GM12892 (cell line): ENCODE measurements around the gene USP36.

Experiments
- POLR2A ChIP-seq: IDR thresholded peaks from 2 replicates; pipeline ENCODE4 v1.6.1; 2011; ENCODE audit warnings: low read depth, low read length, control low read depth
- POLR2AphosphoS5 ChIP-seq: IDR thresholded peaks from 2 replicates; pipeline ENCODE4 v1.6.1; 2011; ENCODE audit warnings: low read depth, low read length, control low read depth
- TAF1 ChIP-seq: IDR thresholded peaks from 2 replicates; pipeline ENCODE4 v1.6.1; 2011; ENCODE audit warnings: low read depth, mild to moderate bottlenecking, control low read depth, low read length, borderline replicate concordance

DNA sequence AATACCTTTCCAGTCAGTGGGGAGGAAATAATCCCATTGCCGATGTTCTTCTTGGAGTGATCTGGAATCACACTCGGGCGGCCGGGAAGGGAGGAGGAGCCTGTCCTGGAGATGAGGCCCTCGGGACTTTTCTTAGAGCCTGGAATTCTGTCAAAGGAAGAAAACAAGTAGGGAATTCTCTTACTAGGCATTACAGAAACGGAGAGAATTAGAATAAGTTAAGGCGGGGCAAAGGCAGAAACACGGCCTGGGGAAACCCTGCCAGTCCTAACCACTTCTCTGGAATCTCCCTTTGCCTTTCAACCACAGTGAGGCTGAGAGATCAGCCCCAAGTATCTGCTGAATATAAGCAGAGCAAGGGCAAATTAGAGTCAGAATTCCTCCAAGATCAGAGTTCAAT, 27.8 kb downstream of the USP36 start:
- TF ChIP-seq TAF1 (no peak), POLR2A (no peak), POLR2AphosphoS5 (no peak)
